ENCODE measurements around the gene LMO3. TPM values are rescaled to one million over a fixed set of nuclear protein-coding genes. Genes with fewer than 3 reads are reported as not detected.

LMO3 gene
- total and polyA plus RNA-seq, 2 of the 13 experiments (the other 11 are each of a cell fraction or from before 2014, with no cell fraction given), result not detected

DNA sequence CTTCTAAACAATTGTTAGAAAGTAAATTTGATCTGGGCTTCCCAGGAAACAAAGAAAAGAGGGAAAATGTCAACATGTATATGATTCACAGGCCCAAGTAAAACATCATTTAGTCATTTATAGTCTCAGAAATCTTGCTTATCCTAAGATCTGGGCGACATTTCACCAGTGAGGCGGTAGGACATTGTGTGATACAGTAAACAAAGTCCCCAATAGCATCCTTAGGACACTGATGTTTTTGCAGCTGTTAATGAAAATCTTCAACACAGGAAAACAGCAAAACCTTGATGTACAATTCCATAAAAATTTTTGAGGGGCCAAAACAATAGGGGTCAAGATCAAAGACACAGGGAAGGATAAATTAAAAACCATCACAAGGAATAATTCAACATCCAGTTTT, 20.2 kb downstream of the LMO3 start (continued):
- TF ChIP-seq HIVEP1 (CRISPR knock-in tag; IDR thresholded peaks at IDR 0.05) (no peak), NCOA5 (CRISPR knock-in tag; IDR thresholded peaks at IDR 0.05) (no peak), REL (CRISPR knock-in tag; conservative IDR thresholded peaks at IDR 0.05) (no peak)

DNA sequence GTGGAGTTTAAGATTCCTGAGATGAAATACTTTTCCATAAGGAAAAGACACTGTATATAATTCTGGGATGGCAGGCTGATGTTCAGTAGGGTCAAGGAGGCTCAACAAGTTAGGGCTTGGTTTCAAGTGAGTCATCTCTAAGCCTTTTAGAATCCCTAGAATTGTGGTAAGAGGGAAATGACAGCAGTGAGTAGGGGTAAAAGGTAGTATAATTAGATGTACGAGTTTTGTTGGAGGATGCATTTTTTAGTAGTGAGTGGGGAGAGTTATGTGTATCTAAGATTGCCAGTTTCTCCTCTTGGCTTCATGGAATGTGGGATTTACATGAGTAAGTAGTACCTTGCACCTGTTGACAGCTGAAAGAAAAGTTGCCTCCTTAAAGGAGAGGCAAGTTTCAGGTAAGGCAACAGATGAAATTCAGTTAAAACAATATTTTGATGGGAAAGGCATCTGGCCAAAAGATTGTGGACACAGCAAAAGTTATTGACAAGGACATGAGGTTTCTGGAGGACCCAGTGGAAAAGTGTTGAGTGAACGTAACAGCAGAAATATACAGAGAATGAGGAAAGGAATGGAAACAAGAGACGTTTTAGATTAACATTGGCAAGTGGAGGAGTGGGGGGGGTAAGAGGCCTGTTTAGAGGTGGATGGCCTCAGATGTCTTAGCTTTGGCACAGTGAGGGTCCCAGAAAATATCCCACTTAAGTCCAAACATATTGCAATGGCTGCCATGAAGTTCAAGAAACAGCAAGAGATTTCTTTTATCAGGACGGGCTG, 21.8 kb downstream of the LMO3 start:
- CTCF ChIA-PET (ENCODE audit: low intra/inter-chr PET ratio, low total read pairs), result no interaction called here
- Histone ChIP-seq H3K4me1 (ENCODE audit: insufficient read depth, low read length) (no peaks in the 10 kb centered on the region), H4K20me1 (ENCODE audit: insufficient read depth, low read length) (no peaks in the 10 kb centered on the region), H3K4me2 (ENCODE audit: low read depth, low read length) (no peak overlapping the region), H3K4me3 (replicated peaks in 1 of 3; ENCODE audit: insufficient read depth in 1 of 3, low read depth in 2 of 3, low read length in 3 of 3) (no peak overlapping the region), H3K27ac (ENCODE audit: extremely low read length, insufficient read depth, low read length) (no peak overlapping the region), H3K36me3 (replicated peaks in 1 of 2; ENCODE audit: control insufficient read depth in 1 of 2, insufficient read depth in 2 of 2, low read length in 2 of 2) (no peaks in the 10 kb centered on the region), H3K9me3 (ENCODE audit: low read length) (no peaks in the 10 kb centered on the region), H2AFZ (ENCODE audit: low read length) (no peak overlapping the region), H3K9ac (ENCODE audit: insufficient read depth, low read depth, low read length) (no peak overlapping the region), H3K79me2 (ENCODE audit: insufficient read depth, low read length) (no peaks in the 10 kb centered on the region), H3K27me3 (ENCODE audit: control insufficient read depth in 1 of 2, insufficient read depth in 2 of 2, low read length in 2 of 2) (no peaks in the 10 kb centered on the region)
- no peak for FAIRE-seq
- intact Hi-C loops (cut with micrococcal nuclease; ENCODE audit: unreplicated experiment), result no loop called here
- TF ChIP-seq ZBTB7A (CRISPR knock-in tag; IDR thresholded peaks at IDR 0.05), result no peak
- TF ChIP-seq ZFP37 (CRISPR knock-in tag; IDR thresholded peaks at IDR 0.05; ENCODE audit: borderline replicate concordance), result no peak
- TF ChIP-seq, protein P1, sequence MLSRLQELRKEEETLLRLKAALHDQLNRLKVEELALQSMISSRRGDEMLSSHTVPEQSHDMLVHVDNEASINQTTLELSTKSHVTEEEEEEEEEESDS (CRISPR knock-in tag; IDR thresholded peaks at IDR 0.05; ENCODE audit: borderline replicate concordance), result no peak
- no peak for TF ChIP-seq RNF2 (conservative IDR thresholded peaks at IDR 0.05; ENCODE audit: low read depth)
- TF ChIP-seq JUNB (CRISPR knock-in tag; IDR thresholded peaks at IDR 0.05; ENCODE audit: borderline replicate concordance), result no peak
- DNase-seq (ENCODE audit: low spot score), result no peak
- no peak for ATAC-seq
- 73% methylated on average over 4 of the region's 4 CpGs for WGBS (ENCODE audit: low lambda C conversion rate)
- POLR2A ChIA-PET, result no interaction called here
- BruUV-seq (replicated peaks), result no TSS peak
- in situ Hi-C loops (cut with HindIII; ENCODE audit: extremely low pct_ligation_motif_present, low pct_unique_long_range_greater_than_20kb), result no loop called here

All from HepG2 (cell line).